Subcutaneous abdominal adipose tissue (tissue), 5 donors: Measurements from ENCODE around the gene TMEM8B.
"Not testable (repeated sequence)": the region's sequence is repeated elsewhere in the genome, so short reads cannot be mapped to it uniquely, and the experiment has no call there.

Source experiments
- H3K27ac ChIP-seq: one replicate; pipeline ENCODE4 v1.7.0; 2013; ENCODE audit warnings: low read depth, mild to moderate bottlenecking, inconsistent platforms, low read length, moderate library complexity
- H3K27me3 ChIP-seq, 5 donors: one replicate each; pipeline ENCODE4 v1.7.0; 2013; ENCODE audit warnings: low read length in 5 of 5, inconsistent platforms in 1 of 5; ENCODE audit not compliant: control insufficient read depth in 5 of 5, insufficient read depth in 4 of 5
- H3K36me3 ChIP-seq, 5 donors: one replicate each; pipeline ENCODE4 v1.7.0; 2013; ENCODE audit warnings: low read length in 5 of 5; ENCODE audit not compliant: control insufficient read depth in 5 of 5, insufficient read depth in 5 of 5
- H3K4me1 ChIP-seq, 5 donors: one replicate each; pipeline ENCODE4 v1.7.0; 2013; ENCODE audit warnings: low read length in 5 of 5, mild to moderate bottlenecking in 3 of 5, moderate library complexity in 1 of 5; ENCODE audit not compliant: control insufficient read depth in 5 of 5, insufficient read depth in 5 of 5
- H3K4me3 ChIP-seq, 5 donors: one replicate each; pipeline ENCODE4 v1.7.0; 2013; ENCODE audit warnings: low read length in 5 of 5, low read depth in 1 of 5
- H3K9ac ChIP-seq, 5 donors: one replicate each; pipeline ENCODE4 v1.7.0; 2013; ENCODE audit warnings: low read length in 5 of 5, mild to moderate bottlenecking in 4 of 5, moderate library complexity in 3 of 5
- H3K9me3 ChIP-seq, 5 donors: one replicate each; pipeline ENCODE4 v1.7.0; 2013; ENCODE audit warnings: low read length in 5 of 5; ENCODE audit not compliant: control insufficient read depth in 5 of 5
- donor health status: healthy.
- donor health status: healthy.
- donor health status: healthy.
- donor health status: healthy.
- donor health status: healthy.

The TMEM8B gene

GRCh38 chr9:35908504-35909125, 79.6 kb downstream of the TMEM8B start:
- no peaks in the 10 kb centered on the region for H3K9me3 ChIP-seq
- H3K27ac ChIP-seq: peak overlapping the region; percentile 99
- peak overlapping the region; percentile 17 to 77 (median 70) for H3K4me3 ChIP-seq
- H3K9ac ChIP-seq: peak overlapping the region; percentile 21 to 95 (median 63)
- H3K36me3 ChIP-seq: no peaks in the 10 kb centered on the region
- H3K4me1 ChIP-seq: peaks cover 41 to 93% (median 83%) of the 10 kb centered on the region in 5 donors
- peaks cover 0 to 3% (median 0%) of the 10 kb centered on the region in 5 donors for H3K27me3 ChIP-seq

GRCh38 chr9:35909274-35909673, 80.2 kb downstream of the TMEM8B start, which contains the start of gene SPAAR:
Gene SPAAR (plus strand): TSS chr9:35909490. CDS start chr9:35910464, 974 bp downstream.
- Histone ChIP-seq H3K27ac (peak within 1 kb of the TSS; percentile 99), H3K4me3 (peak within 1 kb of the TSS; percentile 33 to 77 (median 70)), H3K27me3 (peaks cover 0 to 3% (median 0%) of the 10 kb centered on the region in 5 donors), H3K36me3 (no peaks in the 10 kb centered on the region), H3K9me3 (no peaks in the 10 kb centered on the region), H3K9ac (peak within 1 kb of the TSS; percentile 21 to 95 (median 63)), H3K4me1 (peaks cover 39 to 89% (median 81%) of the 10 kb centered on the region in 5 donors)

- peaks cover 38 to 89% (median 77%) of the 10 kb centered on the region in 5 donors for H3K4me1 ChIP-seq
- H3K9ac ChIP-seq: peak overlapping the region in 3 of 5 donors; percentile 56 to 78 (median 63)
- no peaks in the 10 kb centered on the region for H3K36me3 ChIP-seq
- H3K27me3 ChIP-seq: peaks cover 0 to 3% (median 0%) of the 10 kb centered on the region in 5 donors
- H3K4me3 ChIP-seq: peak overlapping the region; percentile 33 to 75 (median 67)
- H3K9me3 ChIP-seq: no peaks in the 10 kb centered on the region
- H3K27ac ChIP-seq: peak overlapping the region; percentile 99
Observed at GRCh38 chr9:35909687-35910612, 80.9 kb downstream of the TMEM8B start.

- H3K4me3 ChIP-seq: peak overlapping the region in 4 of 5 donors; percentile 57 to 75 (median 68)
- no peaks in the 10 kb centered on the region for H3K9me3 ChIP-seq
- no peaks in the 10 kb centered on the region for H3K36me3 ChIP-seq
- peaks cover 32 to 89% (median 68%) of the 10 kb centered on the region in 5 donors for H3K4me1 ChIP-seq
- peak overlapping the region; percentile 99 for H3K27ac ChIP-seq
- peak overlapping the region in 3 of 5 donors; percentile 56 to 78 (median 62) for H3K9ac ChIP-seq
- peaks cover 0 to 3% (median 0%) of the 10 kb centered on the region in 5 donors for H3K27me3 ChIP-seq
Observed at GRCh38 chr9:35910613-35911359, 81.8 kb downstream of the TMEM8B start.

GRCh38 chr9:35911690-35912089, 82.7 kb downstream of the TMEM8B start:
- H3K4me1 ChIP-seq: peaks cover 27 to 89% (median 60%) of the 10 kb centered on the region in 5 donors

GRCh38 chr9:35912791-35913400, 83.9 kb downstream of the TMEM8B start:
- H3K9ac ChIP-seq: peak overlapping the region in 3 of 5 donors; percentile 3 to 74 (median 43)
- peak overlapping the region in 4 of 5 donors; percentile 37 to 64 (median 53) for H3K4me3 ChIP-seq
- peak overlapping the region; percentile 37 for H3K27ac ChIP-seq
- H3K27me3 ChIP-seq: peaks cover 0 to 1% (median 0%) of the 10 kb centered on the region in 5 donors
- no peaks in the 10 kb centered on the region for H3K36me3 ChIP-seq
- peaks cover 20 to 89% (median 53%) of the 10 kb centered on the region in 5 donors for H3K4me1 ChIP-seq
- H3K9me3 ChIP-seq: no peaks in the 10 kb centered on the region

More at GRCh38 chr9:35911690-35912089, 82.7 kb downstream of the TMEM8B start:
- Histone ChIP-seq H3K36me3 (no peaks in the 10 kb centered on the region), H3K9ac (peak overlapping the region in 2 of 5 donors; percentile 21 to 53), H3K27ac (peak overlapping the region; percentile 99), H3K27me3 (peaks cover 0 to 3% (median 0%) of the 10 kb centered on the region in 5 donors), H3K4me3 (peak overlapping the region in 4 of 5 donors; percentile 36 to 64 (median 48)), H3K9me3 (no peaks in the 10 kb centered on the region)

- H3K27ac ChIP-seq: peak overlapping the region; percentile 37
- peak overlapping the region in 1 of 5 donors; percentile 74 for H3K9ac ChIP-seq
- H3K36me3 ChIP-seq, H3K9me3 ChIP-seq, H3K27me3 ChIP-seq: not testable (repeated sequence)
- peaks cover 15 to 86% (median 48%) of the 10 kb centered on the region in 5 donors for H3K4me1 ChIP-seq
- peak overlapping the region in 3 of 5 donors; percentile 37 to 64 (median 58) for H3K4me3 ChIP-seq
Observed at GRCh38 chr9:35913429-35913828, 84.4 kb downstream of the TMEM8B start.

GRCh38 chr9:35914301-35914807, 85.3 kb downstream of the TMEM8B start:
- Histone ChIP-seq H3K4me1 (peaks cover 7 to 83% (median 39%) of the 10 kb centered on the region in 5 donors), H3K27ac (no peak overlapping the region), H3K9ac (no peak overlapping the region), H3K36me3 (no peaks in the 10 kb centered on the region), H3K4me3 (no peak overlapping the region), H3K27me3 (no peaks in the 10 kb centered on the region), H3K9me3 (no peaks in the 10 kb centered on the region)
